ENCODE data around the gene MRGPRF. TPM values are rescaled to one million over a fixed set of nuclear protein-coding genes. Genes with fewer than 3 reads are reported as not detected.

Gene MRGPRF, protein sequence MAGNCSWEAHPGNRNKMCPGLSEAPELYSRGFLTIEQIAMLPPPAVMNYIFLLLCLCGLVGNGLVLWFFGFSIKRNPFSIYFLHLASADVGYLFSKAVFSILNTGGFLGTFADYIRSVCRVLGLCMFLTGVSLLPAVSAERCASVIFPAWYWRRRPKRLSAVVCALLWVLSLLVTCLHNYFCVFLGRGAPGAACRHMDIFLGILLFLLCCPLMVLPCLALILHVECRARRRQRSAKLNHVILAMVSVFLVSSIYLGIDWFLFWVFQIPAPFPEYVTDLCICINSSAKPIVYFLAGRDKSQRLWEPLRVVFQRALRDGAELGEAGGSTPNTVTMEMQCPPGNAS
- total RNA-seq = not detected in 2 replicates

GRCh38 chr11:69013009-69013951, at the start of gene MRGPRF:
Gene MRGPRF, minus strand, starts transcription at chr11:69013246. Its CDS starts 3,345 bp downstream, at chr11:69009901.

GRCh38 chr11:69048694-69049489, 35.8 kb upstream of the MRGPRF start, which contains the start of gene TPCN2:
Gene TPCN2, plus strand, starts transcription at chr11:69048932. Its CDS starts 66 bp downstream, at chr11:69048998.

DNA sequence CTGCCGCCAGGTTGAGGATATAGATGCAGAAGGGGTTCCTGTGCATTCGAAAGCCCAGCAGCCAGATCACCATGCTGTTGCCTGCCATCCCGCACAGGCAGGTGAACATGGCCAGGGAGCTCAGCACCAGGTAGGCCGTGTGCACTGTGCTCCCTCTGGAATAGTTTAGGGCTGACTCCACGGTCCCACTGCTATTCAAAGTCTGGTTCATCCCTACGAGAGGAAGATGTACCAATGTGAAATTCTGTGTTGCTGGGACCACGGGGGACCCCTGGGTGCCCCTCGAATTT, 32.3 kb downstream of the MRGPRF start, which contains the start of gene MRGPRD:
MRGPRD (minus strand) TSS at position 211 of the 290 bp plus-strand sequence; CDS start at position 211, 0 bp downstream.

Other genes with a start within 250 kb of the MRGPRF start
- gene CPT1A, start 171.3 kb downstream of the MRGPRF start, total RNA-seq = 40.3 and 57.0 TPM in 2 replicates
- gene MRPL21, start 109.4 kb downstream of the MRGPRF start, total RNA-seq = 33.7 and 44.4 TPM in 2 replicates
- gene IGHMBP2, start 109.4 kb downstream of the MRGPRF start, total RNA-seq = 8.5 and 13.3 TPM in 2 replicates
- gene MRGPRD, start 32.3 kb downstream of the MRGPRF start, total RNA-seq = not detected in 2 replicates
- gene TPCN2, start 35.7 kb upstream of the MRGPRF start, total RNA-seq = 4.8 and 7.5 TPM in 2 replicates
- 0.21 and 0.68 TPM in 2 replicates for gene SMIM38, start 142.7 kb upstream of the MRGPRF start, total RNA-seq